ENCODE results near the gene CLNK.

Gene CLNK, protein sequence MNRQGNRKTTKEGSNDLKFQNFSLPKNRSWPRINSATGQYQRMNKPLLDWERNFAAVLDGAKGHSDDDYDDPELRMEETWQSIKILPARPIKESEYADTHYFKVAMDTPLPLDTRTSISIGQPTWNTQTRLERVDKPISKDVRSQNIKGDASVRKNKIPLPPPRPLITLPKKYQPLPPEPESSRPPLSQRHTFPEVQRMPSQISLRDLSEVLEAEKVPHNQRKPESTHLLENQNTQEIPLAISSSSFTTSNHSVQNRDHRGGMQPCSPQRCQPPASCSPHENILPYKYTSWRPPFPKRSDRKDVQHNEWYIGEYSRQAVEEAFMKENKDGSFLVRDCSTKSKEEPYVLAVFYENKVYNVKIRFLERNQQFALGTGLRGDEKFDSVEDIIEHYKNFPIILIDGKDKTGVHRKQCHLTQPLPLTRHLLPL

GRCh38 chr4:10684631-10685030, at the start of gene CLNK:
CLNK (minus strand) TSS chr4:10684768; CDS start chr4:10667869, 16,899 bp downstream.
- no peak for DNase-seq (ENCODE audit: low spot score)

GRCh38 chr4:10733481-10734062, 49.0 kb upstream of the CLNK start:
- DNase-seq (ENCODE audit: low spot score), result no peak

DNA sequence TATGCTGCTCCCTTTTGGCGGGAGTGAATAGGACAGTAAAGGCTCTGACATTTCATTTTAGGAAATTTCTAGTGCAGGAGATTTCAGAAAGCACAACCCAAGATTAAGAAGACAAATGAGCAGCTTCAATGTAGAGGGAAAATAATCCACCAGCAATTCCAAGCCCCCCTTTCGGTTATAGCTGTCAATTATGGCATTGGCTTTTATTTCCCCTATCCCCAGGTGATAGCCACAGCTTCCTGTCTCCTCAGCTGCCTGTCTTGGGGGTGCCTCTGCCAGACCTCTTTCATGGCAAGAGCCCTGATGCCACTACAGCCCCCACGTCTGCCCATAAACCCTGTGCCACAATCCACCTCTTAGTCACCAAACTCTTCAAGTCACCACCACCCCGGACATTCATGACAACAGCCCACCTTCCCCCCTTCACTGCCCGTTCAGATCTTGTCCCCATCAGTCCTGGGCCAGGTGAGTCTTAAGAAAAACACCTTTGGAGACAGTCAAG, 48.4 kb upstream of the CLNK start:
- DNase-seq (ENCODE audit: low spot score), result no peak

DNA sequence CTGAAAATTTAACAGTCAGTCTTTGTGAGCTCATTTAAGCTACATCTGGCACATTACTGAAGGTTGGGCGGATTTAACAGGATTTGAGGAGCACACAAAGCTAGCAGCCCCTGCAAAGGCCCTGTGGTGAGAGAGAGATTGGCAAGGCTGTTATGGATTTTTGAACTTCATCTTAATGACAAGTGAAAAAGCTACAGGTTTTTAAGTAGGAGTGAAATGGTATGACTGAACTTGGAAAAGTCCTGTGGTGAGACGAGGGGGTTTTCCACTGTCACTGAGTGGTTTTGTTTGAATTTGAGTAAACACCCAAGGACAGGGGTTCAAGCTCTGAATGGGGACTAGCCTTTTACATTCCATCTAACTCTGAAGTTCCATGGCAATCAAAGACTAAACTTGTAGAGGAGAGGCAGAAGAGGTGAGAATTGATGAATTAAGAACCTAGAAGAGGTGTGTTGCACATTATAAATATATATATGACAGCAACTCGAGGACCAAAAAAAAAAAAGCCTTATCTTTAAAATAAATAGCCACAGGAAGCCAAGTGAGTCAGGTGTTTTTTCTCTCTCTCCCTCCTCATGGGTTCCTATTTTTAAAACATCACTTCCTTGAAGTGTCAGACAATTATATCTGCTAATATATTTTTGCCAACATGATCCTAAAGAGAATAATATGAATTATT, 47.8 kb upstream of the CLNK start:
- DNase-seq (ENCODE audit: low spot score), result no peak

- no peak for DNase-seq (ENCODE audit: low spot score)
Observed at GRCh38 chr4:10731690-10732089, 47.1 kb upstream of the CLNK start.

DNA sequence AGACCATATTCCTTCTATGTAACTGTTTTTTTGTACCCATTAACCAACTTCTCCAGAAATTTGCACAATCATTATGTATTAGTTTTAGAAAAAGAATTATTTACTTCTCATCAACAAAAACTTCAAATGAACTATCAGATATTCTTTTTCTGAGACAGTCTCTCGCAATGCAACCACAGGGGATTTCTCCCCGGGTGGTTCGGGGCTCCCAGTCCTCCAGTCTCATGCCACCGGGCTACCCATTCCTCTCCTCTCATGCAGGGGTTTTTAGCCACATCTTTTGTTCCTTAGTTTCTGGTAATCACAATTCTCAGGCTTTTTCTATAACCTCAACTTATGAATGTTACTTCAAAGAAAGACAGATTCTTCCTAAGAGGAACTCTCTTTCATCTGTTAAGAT, 46.6 kb upstream of the CLNK start:
- DNase-seq (ENCODE audit: low spot score), result no peak

DNA sequence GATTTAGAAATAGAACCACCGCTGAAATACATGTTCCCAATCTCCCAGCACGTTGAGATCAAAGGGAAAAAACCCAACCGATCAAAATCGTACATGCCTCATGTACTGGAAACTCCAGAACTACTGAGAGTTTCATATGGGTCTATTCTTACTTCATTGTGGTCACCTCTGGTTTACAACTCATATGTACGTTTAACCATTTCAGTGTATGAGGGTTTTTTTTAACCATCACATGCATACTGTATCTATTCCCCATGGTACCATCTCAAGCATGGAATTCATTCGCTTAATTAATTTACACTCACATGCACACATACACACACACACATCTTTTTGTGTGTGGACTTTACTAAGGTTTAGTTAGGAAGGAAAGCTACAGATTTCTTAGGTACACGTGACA, 46.0 kb upstream of the CLNK start:
- DNase-seq (ENCODE audit: low spot score), result no peak

DNA sequence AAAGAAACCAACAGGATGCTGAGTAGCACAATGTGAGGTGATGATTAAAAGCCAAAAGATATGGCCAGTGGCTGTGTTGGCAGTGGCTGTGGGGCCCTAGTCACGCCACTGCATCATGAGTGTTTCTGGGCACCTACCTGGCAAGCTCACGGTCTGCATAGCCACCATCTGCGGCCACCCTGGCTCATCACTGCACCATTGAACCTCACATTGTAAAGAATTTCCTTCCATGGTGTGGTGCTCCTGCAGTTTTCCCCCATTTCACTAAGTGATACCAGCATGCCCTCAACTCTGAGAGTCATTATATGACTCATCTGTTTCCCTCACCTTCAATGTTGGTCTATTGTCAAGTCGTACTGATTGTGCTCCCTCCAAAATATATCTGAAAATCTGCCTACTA, 45.5 kb upstream of the CLNK start:
- DNase-seq (ENCODE audit: low spot score), result no peak

GRCh38 chr4:10729366-10729765, 44.8 kb upstream of the CLNK start:
- DNase-seq (ENCODE audit: low spot score), result no peak

DNA sequence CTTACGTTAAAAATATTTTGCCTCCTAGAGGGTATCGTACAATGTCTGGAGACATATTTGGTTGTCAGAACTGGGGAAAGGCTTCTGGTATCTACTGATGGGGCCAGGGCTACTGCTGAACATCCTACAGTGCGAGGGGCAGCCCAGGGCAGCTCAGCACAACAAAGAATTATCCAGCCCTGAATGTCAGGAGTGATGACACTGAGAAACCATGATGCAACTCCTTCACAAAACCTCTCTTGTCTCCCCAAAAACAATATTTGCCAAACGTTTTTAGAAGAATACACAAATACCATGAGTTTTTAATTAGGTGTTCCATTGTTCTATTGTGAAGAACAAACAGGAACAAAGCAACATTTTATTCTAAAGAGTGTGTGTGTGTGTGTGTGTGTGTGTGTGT, 43.4 kb upstream of the CLNK start:
- DNase-seq (ENCODE audit: low spot score), result no peak

GRCh38 chr4:10727140-10727880, 42.7 kb upstream of the CLNK start:
- DNase-seq (ENCODE audit: low spot score), result no peak

GRCh38 chr4:10722957-10723356, 38.4 kb upstream of the CLNK start:
- no peak for DNase-seq (ENCODE audit: low spot score)

DNA sequence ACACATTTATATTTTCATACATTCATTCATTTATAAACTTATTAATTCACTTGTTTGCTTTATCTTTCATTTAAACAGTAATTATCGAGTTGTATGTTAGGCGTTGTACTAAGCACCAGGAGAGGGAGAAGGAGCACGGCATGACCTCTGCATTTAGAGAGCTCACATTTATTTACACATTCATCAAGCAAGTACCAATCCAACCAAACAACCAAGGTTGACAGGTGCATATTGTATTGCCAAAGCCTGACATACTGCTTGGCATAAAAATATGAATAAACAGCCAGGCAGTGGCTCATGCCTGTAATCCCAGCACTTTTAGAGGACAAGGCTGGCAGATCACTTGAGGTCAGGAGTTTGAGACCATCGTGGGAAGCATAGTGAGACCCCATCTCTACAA, 37.0 kb upstream of the CLNK start:
- no peak for DNase-seq (ENCODE audit: low spot score)

DNA sequence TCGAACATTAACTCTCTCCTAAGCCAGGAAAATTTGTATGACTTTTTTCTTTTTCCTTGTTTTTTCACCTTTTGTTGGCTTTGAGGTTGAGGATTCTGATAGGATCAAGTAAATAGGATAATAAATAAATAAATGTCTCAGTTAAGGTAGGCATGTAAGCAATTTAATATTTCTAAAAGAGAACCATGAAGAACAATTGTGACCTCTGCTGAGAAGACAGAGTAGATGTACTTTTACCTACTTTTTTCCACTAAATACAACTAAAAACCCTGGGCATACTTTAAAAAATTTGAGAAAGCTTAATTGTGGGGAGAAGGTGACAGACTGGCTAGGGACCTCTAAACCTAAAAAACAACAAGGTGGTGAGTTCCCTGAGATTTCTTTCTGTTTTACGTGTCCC, 31.6 kb upstream of the CLNK start:
- no peak for DNase-seq (ENCODE audit: low spot score)

DNA sequence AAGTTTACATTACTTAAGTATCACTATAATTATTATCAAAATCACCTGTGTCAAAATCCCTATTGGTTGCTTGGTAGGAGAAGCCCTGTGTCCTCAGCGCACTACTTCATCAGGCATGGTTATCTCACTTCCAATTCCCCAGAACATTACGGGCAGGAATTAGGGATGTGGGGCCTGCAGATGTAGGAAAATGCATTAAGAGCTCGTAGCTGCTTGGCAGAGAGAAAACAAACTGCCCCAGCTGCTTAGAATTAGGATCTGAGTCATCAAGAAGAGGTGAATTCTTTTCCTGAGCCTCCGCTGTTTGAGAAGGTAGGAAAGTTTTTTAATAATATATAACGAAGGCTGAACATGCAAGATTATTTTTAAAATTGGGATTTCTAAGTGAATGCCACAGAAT, 31.1 kb upstream of the CLNK start:
- no peak for DNase-seq (ENCODE audit: low spot score)

DNA sequence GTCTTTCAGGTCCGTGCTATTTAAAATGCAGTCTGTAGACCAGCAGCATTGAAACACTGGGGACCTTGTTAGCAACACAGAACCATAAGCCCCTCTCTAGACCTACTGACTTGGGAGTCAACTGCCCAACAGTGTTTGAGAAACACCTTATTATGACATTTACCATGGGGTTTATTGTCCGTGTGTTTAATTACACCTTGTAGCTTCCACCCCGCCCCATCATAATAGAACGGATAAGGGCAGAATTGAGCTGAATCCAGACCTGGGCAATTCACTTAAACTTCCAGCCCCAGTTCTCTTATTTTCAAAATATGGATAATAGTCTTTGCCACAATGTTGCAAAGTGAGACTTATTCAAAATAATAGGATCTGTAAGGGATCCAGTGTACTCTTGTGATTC, 30.6 kb upstream of the CLNK start:
- DNase-seq (ENCODE audit: low spot score), result no peak

- DNase-seq (ENCODE audit: low spot score), result no peak
Observed at GRCh38 chr4:10713591-10713990, 29.0 kb upstream of the CLNK start.

GRCh38 chr4:10706236-10706635, 21.7 kb upstream of the CLNK start:
- no peak for DNase-seq (ENCODE audit: low spot score)

- DNase-seq (ENCODE audit: low spot score), result no peak
Observed at GRCh38 chr4:10704430-10704810, 19.9 kb upstream of the CLNK start.

- no peak for DNase-seq (ENCODE audit: low spot score)
Observed at GRCh38 chr4:10703766-10704429, 19.3 kb upstream of the CLNK start.

DNA sequence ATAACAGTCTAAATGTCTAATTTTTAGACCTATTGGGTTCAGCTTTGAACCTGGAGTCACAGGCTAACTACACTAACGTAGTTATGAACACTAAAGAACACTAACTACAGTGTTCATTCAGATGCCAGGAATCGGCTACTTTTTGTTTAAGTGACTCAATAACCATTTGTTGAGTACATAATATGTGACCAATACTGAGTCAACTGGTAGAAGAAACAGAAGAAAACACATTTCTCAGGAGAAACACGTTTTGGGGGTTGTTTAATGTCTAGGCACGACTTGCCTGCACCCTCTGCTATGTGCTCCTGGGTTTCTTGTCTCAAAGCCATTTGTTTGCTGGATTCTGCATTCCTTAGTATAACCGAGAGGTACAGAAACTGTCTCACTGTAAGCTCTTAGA, 18.6 kb upstream of the CLNK start:
- DNase-seq (ENCODE audit: low spot score), result no peak

Data from globus pallidus (tissue), 1 donor.